WTC11 (cell line): Measurements from ENCODE around the gene NECTIN1. TPM values are rescaled to one million over a fixed set of nuclear protein-coding genes. Genes with fewer than 3 reads are reported as not detected.

Experiments
- ATAC-seq: fragments of 200-7000 bp; cut with Tn5 transposase; 2 replicates; pipeline ENCODE4 v1.10.0; 2021; ENCODE audit warnings: mild to moderate bottlenecking, moderate library complexity
- CTCF ChIA-PET: fragments of 300-600 bp; sonication (Branson Sonifier 250); formaldehyde crosslinking; loops from one replicate; lab custom pipeline; 2021; ENCODE audit warnings: antibody characterized with exemption; lab: Charles Lee
- POLR2A ChIA-PET: fragments of 350-600 bp; sonication (Branson Sonifier 250); formaldehyde crosslinking; loops from one replicate; lab custom pipeline; 2021; ENCODE audit warnings: antibody characterized with exemption; lab: Charles Lee
- DNase-seq: peaks from one replicate; pipeline ENCODE4 v3.0.0; 2021; ENCODE audit warnings: low spot score
- H3K27ac Mint-ChIP-seq: 2 replicates; pipeline ENCODE4 v1.8.0; 2021; ENCODE audit warnings: mixed read lengths
- H3K27me3 Mint-ChIP-seq: 2 replicates; pipeline ENCODE4 v1.8.0; 2021; ENCODE audit warnings: low read depth, mild to moderate bottlenecking, moderate library complexity, mixed read lengths
- H3K36me3 Mint-ChIP-seq: 2 replicates; pipeline ENCODE4 v1.8.0; 2021; ENCODE audit warnings: mixed read lengths
- H3K4me1 Mint-ChIP-seq: 2 replicates; pipeline ENCODE4 v1.8.0; 2022; ENCODE audit warnings: mixed read lengths
- H3K4me3 Mint-ChIP-seq: 2 replicates; pipeline ENCODE4 v1.8.0; 2021; ENCODE audit warnings: mild to moderate bottlenecking, moderate library complexity, mixed read lengths
- H3K9me3 Mint-ChIP-seq: 2 replicates; pipeline ENCODE4 v1.8.0; 2021; ENCODE audit warnings: mixed read lengths
- ATF3 ChIP-seq: sonication (generic); formaldehyde crosslinking; conservative IDR thresholded peaks from 2 replicates; pipeline ENCODE4 v1.8.1; 2022; ENCODE audit warnings: mild to moderate bottlenecking, missing genetic modification reagents
- CREM ChIP-seq: sonication (generic); formaldehyde crosslinking; IDR thresholded peaks from 2 replicates; pipeline ENCODE4 v1.8.1; 2022; ENCODE audit warnings: mild to moderate bottlenecking, missing genetic modification reagents, moderate library complexity
- EMX1 ChIP-seq: fragments of 250-450 bp; sonication (Bioruptor Pico); IDR thresholded peaks from 2 replicates; pipeline ENCODE4 v1.8.0; 2021; ENCODE audit warnings: mild to moderate bottlenecking
- ETV6 ChIP-seq: sonication (generic); formaldehyde crosslinking; IDR thresholded peaks from 2 replicates; pipeline ENCODE4 v1.8.1; 2022; ENCODE audit warnings: mild to moderate bottlenecking, missing genetic modification reagents
- FOXK1 ChIP-seq: sonication (generic); formaldehyde crosslinking; IDR thresholded peaks from 2 replicates; pipeline ENCODE4 v1.8.0; 2022; ENCODE audit warnings: mild to moderate bottlenecking, moderate library complexity, missing genetic modification reagents
- FOXP4 ChIP-seq: sonication (generic); formaldehyde crosslinking; IDR thresholded peaks from 2 replicates; pipeline ENCODE4 v1.8.0; 2022; ENCODE audit warnings: mild to moderate bottlenecking, missing genetic modification reagents
- HMGXB4 ChIP-seq: sonication (generic); formaldehyde crosslinking; IDR thresholded peaks from 2 replicates; pipeline ENCODE4 v1.8.1; 2023; ENCODE audit warnings: mild to moderate bottlenecking, moderate library complexity, missing genetic modification reagents
- JUN ChIP-seq: sonication (generic); formaldehyde crosslinking; IDR thresholded peaks from 2 replicates; pipeline ENCODE4 v1.8.0; 2023; ENCODE audit warnings: mild to moderate bottlenecking, missing genetic modification reagents
- MLX ChIP-seq: sonication (generic); formaldehyde crosslinking; IDR thresholded peaks from 2 replicates; pipeline ENCODE4 v1.8.1; 2023; ENCODE audit warnings: mild to moderate bottlenecking, missing genetic modification reagents, moderate library complexity
- NFE2L1 ChIP-seq: sonication (generic); formaldehyde crosslinking; IDR thresholded peaks from 2 replicates; pipeline ENCODE4 v1.8.1; 2023; ENCODE audit warnings: missing genetic modification reagents
- NR3C1 ChIP-seq: sonication (generic); formaldehyde crosslinking; conservative IDR thresholded peaks from 2 replicates; pipeline ENCODE4 v1.8.1; 2023; ENCODE audit warnings: low read depth, mild to moderate bottlenecking, missing genetic modification reagents
- SMAD3 ChIP-seq: sonication (generic); formaldehyde crosslinking; IDR thresholded peaks from 2 replicates; pipeline ENCODE4 v1.8.0; 2022; ENCODE audit warnings: missing genetic modification reagents, mild to moderate bottlenecking, borderline replicate concordance
- SOX15 ChIP-seq: fragments of 250-450 bp; sonication (Bioruptor Pico); IDR thresholded peaks from 2 replicates; pipeline ENCODE4 v1.9.0; 2021; ENCODE audit warnings: mild to moderate bottlenecking
- TEAD1 ChIP-seq: sonication (generic); formaldehyde crosslinking; IDR thresholded peaks from 2 replicates; pipeline ENCODE4 v1.8.0; 2022; ENCODE audit warnings: mild to moderate bottlenecking, missing genetic modification reagents
- TEAD4 ChIP-seq: sonication (generic); formaldehyde crosslinking; IDR thresholded peaks from 2 replicates; pipeline ENCODE4 v1.8.0; 2022; ENCODE audit warnings: mild to moderate bottlenecking, missing genetic modification reagents
- ZBTB43 ChIP-seq: sonication (generic); formaldehyde crosslinking; IDR thresholded peaks from 2 replicates; pipeline ENCODE4 v1.8.1; 2023; ENCODE audit warnings: mild to moderate bottlenecking, missing genetic modification reagents
- ZNF281 ChIP-seq: sonication (generic); formaldehyde crosslinking; IDR thresholded peaks from 2 replicates; pipeline ENCODE4 v1.8.0; 2023; ENCODE audit warnings: mild to moderate bottlenecking, missing genetic modification reagents
- ZNF396 ChIP-seq: fragments of 250-450 bp; sonication (Bioruptor Pico); IDR thresholded peaks from 2 replicates; pipeline ENCODE4 v1.8.0; 2021; ENCODE audit warnings: mild to moderate bottlenecking, moderate library complexity, borderline replicate concordance
- ZNF416 ChIP-seq: fragments of 250-450 bp; sonication (Bioruptor Pico); IDR thresholded peaks from 2 replicates; pipeline ENCODE4 v1.9.0; 2021; ENCODE audit warnings: mild to moderate bottlenecking, inconsistent platforms
- total RNA-seq: library from RNA; stranded (reverse); gene quantifications from 3 replicates; pipeline ENCODE4 v1.2.3, GENCODE V29; 2021

The NECTIN1 gene
- total RNA-seq, 1 experiment from 2014 or later = 86.2 TPM

GRCh38 chr11:119712459-119713358 lies 16.3 kb downstream of the NECTIN1 start:
- DNase-seq (no peak), ATAC-seq (no peak)
- ChIA-PET CTCF (interaction anchor here (0.7 to 4.6 kb wide), 5 partner anchors 9 to 506 kb away, joined by 3 to 43 read pairs (median 10); partner anchors contain the start of genes CBL and NECTIN1), POLR2A (interaction anchor here (0.6 kb wide), 1 partner anchor 22 kb away, joined by 3 read pairs; no protein-coding TSS in a partner anchor)
- Mint-ChIP-seq H3K27me3 (no peaks in the 10 kb centered on the region; the same call in 1 of the 2 replicates), H3K36me3 (no peaks in the 10 kb centered on the region), H3K4me1 (peaks cover 80% of the 10 kb centered on the region), H3K27ac (no peak overlapping the region), H3K9me3 (no peaks in the 10 kb centered on the region), H3K4me3 (no peak overlapping the region)
- TF ChIP-seq NR3C1 (no peak), ATF3 (CRISPR knock-in tag) (no peak), FOXK1 (CRISPR knock-in tag) (no peak), TEAD4 (no peak), ETV6 (CRISPR knock-in tag) (no peak), ZNF396 (CRISPR knock-in tag) (no peak), FOXP4 (no peak), MLX (CRISPR knock-in tag) (no peak), SOX15 (CRISPR knock-in tag) (no peak), TEAD1 (CRISPR knock-in tag) (no peak), HMGXB4 (no peak)

- POLR2A ChIA-PET = no interaction called here
- no peak overlapping the region for H3K27ac Mint-ChIP-seq
- H3K4me1 Mint-ChIP-seq = peaks cover 81% of the 10 kb centered on the region
Observed at GRCh38 chr11:119712006-119712405, 17.0 kb downstream of the NECTIN1 start.

More at GRCh38 chr11:119712006-119712405, 17.0 kb downstream of the NECTIN1 start:
- CTCF ChIA-PET = interaction anchor here (1.9 to 3.8 kb wide), 2 partner anchors 9 to 17 kb away, joined by 10 to 43 read pairs; partner anchors contain the start of gene NECTIN1
- no peak for TF ChIP-seq SMAD3 (CRISPR knock-in tag)
- TF ChIP-seq ZBTB43 (CRISPR knock-in tag) = no peak
- TF ChIP-seq MLX (CRISPR knock-in tag) = no peak
- TF ChIP-seq ZNF416 = no peak
- no peak for TF ChIP-seq CREM (CRISPR knock-in tag)
- no peak for TF ChIP-seq FOXK1 (CRISPR knock-in tag)
- TF ChIP-seq EMX1 (CRISPR knock-in tag) = no peak
- no peak for TF ChIP-seq ZNF281 (CRISPR knock-in tag)
- TF ChIP-seq HMGXB4 = no peak
- no peak for TF ChIP-seq ZNF396 (CRISPR knock-in tag)
- TF ChIP-seq NFE2L1 (CRISPR knock-in tag) = no peak
- TF ChIP-seq JUN = no peak
- DNase-seq (no peak), ATAC-seq (no peak)
- Mint-ChIP-seq H3K36me3 (no peaks in the 10 kb centered on the region), H3K4me3 (no peak overlapping the region), H3K9me3 (no peaks in the 10 kb centered on the region), H3K27me3 (no peaks in the 10 kb centered on the region; the same call in 1 of the 2 replicates)
